Measurements from ENCODE around the gene CEBPA. TPM values are rescaled to one million over a fixed set of nuclear protein-coding genes. Genes with fewer than 3 reads are reported as not detected.

CEBPA gene
- polyA plus RNA-seq, 3 donors, result 17.9 to 76.3 (median 47.5) TPM

GRCh38 chr19:33347300-33347699 lies 45.0 kb upstream of the CEBPA start:
- H3K36me3 ChIP-seq (replicated peaks in 1 of 2; ENCODE audit: control insufficient read depth in 1 of 2, insufficient read depth in 2 of 2, low read length in 2 of 2), result no peaks in the 10 kb centered on the region
- Mint-ChIP-seq H3K9me3 (peaks cover 0 to 11% (median 0%) of the 10 kb centered on the region in 7 donors), H3K36me3 (no peaks in the 10 kb centered on the region), H3K4me3 (no peak overlapping the region), H3K27me3 (ENCODE audit: low read depth in 3 of 3) (peaks cover 11 to 38% (median 32%) of the 10 kb centered on the region in 3 donors), H3K27ac (no peak overlapping the region), H3K4me1 (peaks cover 10% of the 10 kb centered on the region)
- WGBS (ENCODE audit: insufficient coverage), result 96% methylated on average over 10 of the region's 10 CpGs
- no peak for TF ChIP-seq CTCF (IDR thresholded peaks at IDR 0.05)
- no peaks in the 10 kb centered on the region for H3K79me2 ChIP-seq (ENCODE audit: insufficient read depth, low read length)
- peaks cover 0 to 9% of the 10 kb centered on the region in 2 donors for H3K27me3 ChIP-seq (ENCODE audit: control insufficient read depth in 2 of 2, insufficient read depth in 2 of 2, low read length in 2 of 2)
- no peaks in the 10 kb centered on the region for H4K20me1 ChIP-seq (ENCODE audit: insufficient read depth, low read length)
- H3K27ac ChIP-seq (ENCODE audit: low read depth in 1 of 2, low read length in 2 of 2), result no peak overlapping the region
- H2AFZ ChIP-seq (ENCODE audit: insufficient read depth, low read depth, low read length, poor library complexity, severe bottlenecking), result no peak overlapping the region
- intact Hi-C loops (cut with micrococcal nuclease), result no loop called here
- H3K4me2 ChIP-seq (replicated peaks; ENCODE audit: extremely low read depth, low read length, poor library complexity, severe bottlenecking), result no peak overlapping the region
- H3K9me3 ChIP-seq (replicated peaks in 1 of 2; ENCODE audit: control insufficient read depth in 1 of 2, insufficient read depth in 1 of 2, low read length in 2 of 2), result no peaks in the 10 kb centered on the region
- no peaks in the 10 kb centered on the region for H3K4me1 ChIP-seq (ENCODE audit: control insufficient read depth in 1 of 2, insufficient read depth in 2 of 2, low read length in 2 of 2)
- DNase-seq, result no peak
- no peak overlapping the region for H3K4me3 ChIP-seq (replicated peaks in 1 of 3; ENCODE audit: low read depth in 2 of 3, low read length in 3 of 3)
- no peak overlapping the region for H3K9ac ChIP-seq (ENCODE audit: insufficient read depth, low read length, poor library complexity, severe bottlenecking)

GRCh38 chr19:33346665-33347064 lies 44.3 kb upstream of the CEBPA start:
- H3K4me2 ChIP-seq (replicated peaks; ENCODE audit: extremely low read depth, low read length, poor library complexity, severe bottlenecking), result no peak overlapping the region
- H3K9me3 ChIP-seq (replicated peaks in 1 of 2; ENCODE audit: control insufficient read depth in 1 of 2, insufficient read depth in 1 of 2, low read length in 2 of 2), result no peaks in the 10 kb centered on the region
- H3K36me3 ChIP-seq (replicated peaks in 1 of 2; ENCODE audit: control insufficient read depth in 1 of 2, insufficient read depth in 2 of 2, low read length in 2 of 2), result no peaks in the 10 kb centered on the region
- peaks cover 10% of the 10 kb centered on the region for H3K4me1 Mint-ChIP-seq
- no peaks in the 10 kb centered on the region for H3K79me2 ChIP-seq (ENCODE audit: insufficient read depth, low read length)
- TF ChIP-seq CTCF (IDR thresholded peaks at IDR 0.05), result no peak
- no peak overlapping the region for H2AFZ ChIP-seq (ENCODE audit: insufficient read depth, low read depth, low read length, poor library complexity, severe bottlenecking)
- H3K27ac Mint-ChIP-seq, result no peak overlapping the region
- DNase-seq, result no peak
- H3K4me3 ChIP-seq (replicated peaks in 1 of 3; ENCODE audit: low read depth in 2 of 3, low read length in 3 of 3), result no peak overlapping the region
- no peaks in the 10 kb centered on the region for H3K36me3 Mint-ChIP-seq
- H3K9ac ChIP-seq (ENCODE audit: insufficient read depth, low read length, poor library complexity, severe bottlenecking), result no peak overlapping the region
- peaks cover 0 to 11% (median 0%) of the 10 kb centered on the region in 7 donors for H3K9me3 Mint-ChIP-seq
- H3K27me3 ChIP-seq (ENCODE audit: control insufficient read depth in 2 of 2, insufficient read depth in 2 of 2, low read length in 2 of 2), result peaks cover 0 to 9% of the 10 kb centered on the region in 2 donors
- no peak overlapping the region for H3K4me3 Mint-ChIP-seq
- H3K4me1 ChIP-seq (ENCODE audit: control insufficient read depth in 1 of 2, insufficient read depth in 2 of 2, low read length in 2 of 2), result no peaks in the 10 kb centered on the region
- H3K27ac ChIP-seq (ENCODE audit: low read depth in 1 of 2, low read length in 2 of 2), result no peak overlapping the region
- H4K20me1 ChIP-seq (ENCODE audit: insufficient read depth, low read length), result no peaks in the 10 kb centered on the region
- H3K27me3 Mint-ChIP-seq (ENCODE audit: low read depth in 3 of 3), result peaks cover 11 to 38% (median 34%) of the 10 kb centered on the region in 3 donors
- intact Hi-C loops (cut with micrococcal nuclease), result no loop called here
